Astrocyte of the spinal cord (primary cell): ENCODE data around the gene GNAI3.

Experiments
- DNase-seq: peaks from one replicate; pipeline ENCODE4 v3.0.0; 2011; ENCODE audit warnings: low read depth, low spot score
- H3K4me3 ChIP-seq: 2 replicates; pipeline ENCODE4 v1.5.1; 2011; ENCODE audit warnings: low read depth, mild to moderate bottlenecking, low read length, moderate library complexity
- in situ Hi-C: cut with HindIII; loops from 2 replicates; pipeline ENCODE4 v1.10.0; 2017; ENCODE audit warnings: low sequenced_read_pairs
- TF ChIP-seq, protein P1 (sequence below): IDR thresholded peaks from 2 replicates; pipeline ENCODE4 v1.5.1; 2012; ENCODE audit warnings: low read depth, mild to moderate bottlenecking, low read length, inconsistent platforms

GNAI3 gene

DNA sequence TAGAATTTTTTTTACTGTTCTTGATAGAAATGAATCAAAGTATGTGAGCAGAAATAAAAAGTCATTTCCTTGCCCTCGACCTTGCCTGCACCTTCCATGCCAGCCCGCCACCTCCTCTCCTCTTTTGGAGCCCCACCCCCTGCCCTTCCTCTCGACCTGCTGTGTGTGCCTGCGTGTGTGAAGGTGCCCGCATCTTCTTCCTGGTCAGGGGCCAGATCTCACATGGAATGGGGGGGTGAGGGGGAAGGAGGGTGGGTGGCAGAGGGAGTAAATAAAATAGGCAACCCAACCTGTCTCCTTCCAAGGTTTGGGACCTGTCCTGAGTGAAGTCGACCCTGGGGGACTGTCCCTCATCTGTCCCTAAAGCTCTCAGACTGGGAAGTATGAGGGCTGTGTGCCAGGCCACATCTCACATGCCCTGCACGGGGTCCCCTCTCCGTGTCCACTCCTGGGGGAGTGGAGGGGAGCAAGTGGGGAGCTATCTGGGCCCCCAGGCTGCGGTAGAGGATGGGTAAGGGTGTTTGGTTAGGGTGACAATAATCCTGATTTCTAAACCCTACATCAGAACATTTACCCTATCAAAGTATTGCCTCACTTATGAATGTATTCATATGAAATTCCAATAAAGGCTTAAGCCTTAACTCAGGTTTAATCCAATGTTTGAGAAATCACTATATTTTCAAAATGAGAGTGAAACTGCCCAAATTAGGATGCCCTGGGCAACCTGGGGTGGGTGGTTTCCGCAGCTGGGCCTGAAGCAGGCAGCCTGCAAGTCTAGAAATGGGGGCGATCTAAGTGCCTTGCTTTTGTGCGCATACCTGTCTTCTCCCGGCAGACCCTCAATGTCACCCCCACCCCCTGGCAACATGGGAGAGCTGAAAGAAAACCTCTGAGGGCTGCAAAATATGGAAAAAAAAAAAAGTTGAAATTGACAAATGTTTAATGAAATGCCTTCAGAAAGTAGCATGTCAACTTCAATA lies 86.6 kb downstream of the GNAI3 start:
- DNase-seq = no peak
- H3K4me3 ChIP-seq = no peak overlapping the region
- in situ Hi-C loops = no loop called here
- TF ChIP-seq, protein P1, sequence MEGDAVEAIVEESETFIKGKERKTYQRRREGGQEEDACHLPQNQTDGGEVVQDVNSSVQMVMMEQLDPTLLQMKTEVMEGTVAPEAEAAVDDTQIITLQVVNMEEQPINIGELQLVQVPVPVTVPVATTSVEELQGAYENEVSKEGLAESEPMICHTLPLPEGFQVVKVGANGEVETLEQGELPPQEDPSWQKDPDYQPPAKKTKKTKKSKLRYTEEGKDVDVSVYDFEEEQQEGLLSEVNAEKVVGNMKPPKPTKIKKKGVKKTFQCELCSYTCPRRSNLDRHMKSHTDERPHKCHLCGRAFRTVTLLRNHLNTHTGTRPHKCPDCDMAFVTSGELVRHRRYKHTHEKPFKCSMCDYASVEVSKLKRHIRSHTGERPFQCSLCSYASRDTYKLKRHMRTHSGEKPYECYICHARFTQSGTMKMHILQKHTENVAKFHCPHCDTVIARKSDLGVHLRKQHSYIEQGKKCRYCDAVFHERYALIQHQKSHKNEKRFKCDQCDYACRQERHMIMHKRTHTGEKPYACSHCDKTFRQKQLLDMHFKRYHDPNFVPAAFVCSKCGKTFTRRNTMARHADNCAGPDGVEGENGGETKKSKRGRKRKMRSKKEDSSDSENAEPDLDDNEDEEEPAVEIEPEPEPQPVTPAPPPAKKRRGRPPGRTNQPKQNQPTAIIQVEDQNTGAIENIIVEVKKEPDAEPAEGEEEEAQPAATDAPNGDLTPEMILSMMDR = no peak

DNA sequence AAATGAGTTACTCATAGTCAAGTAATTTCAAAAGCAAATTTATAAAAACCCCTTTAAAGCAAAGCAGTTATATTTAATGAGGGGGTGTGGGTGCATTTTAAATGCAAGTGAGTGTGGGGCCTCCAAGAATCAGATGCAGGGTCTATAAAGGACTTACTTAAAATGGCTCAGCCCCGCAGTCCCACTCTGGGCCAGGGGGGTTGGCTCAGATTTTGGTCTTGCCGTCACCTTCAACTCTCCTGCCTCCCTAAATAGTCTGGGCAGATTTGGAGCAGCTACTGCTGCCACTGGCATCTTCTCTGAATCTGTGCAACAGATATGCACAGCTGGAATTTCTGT lies 87.4 kb downstream of the GNAI3 start:
- in situ Hi-C loops = no loop called here
- no peak overlapping the region for H3K4me3 ChIP-seq
- no peak for DNase-seq
- TF ChIP-seq, protein P1 = no peak

DNA sequence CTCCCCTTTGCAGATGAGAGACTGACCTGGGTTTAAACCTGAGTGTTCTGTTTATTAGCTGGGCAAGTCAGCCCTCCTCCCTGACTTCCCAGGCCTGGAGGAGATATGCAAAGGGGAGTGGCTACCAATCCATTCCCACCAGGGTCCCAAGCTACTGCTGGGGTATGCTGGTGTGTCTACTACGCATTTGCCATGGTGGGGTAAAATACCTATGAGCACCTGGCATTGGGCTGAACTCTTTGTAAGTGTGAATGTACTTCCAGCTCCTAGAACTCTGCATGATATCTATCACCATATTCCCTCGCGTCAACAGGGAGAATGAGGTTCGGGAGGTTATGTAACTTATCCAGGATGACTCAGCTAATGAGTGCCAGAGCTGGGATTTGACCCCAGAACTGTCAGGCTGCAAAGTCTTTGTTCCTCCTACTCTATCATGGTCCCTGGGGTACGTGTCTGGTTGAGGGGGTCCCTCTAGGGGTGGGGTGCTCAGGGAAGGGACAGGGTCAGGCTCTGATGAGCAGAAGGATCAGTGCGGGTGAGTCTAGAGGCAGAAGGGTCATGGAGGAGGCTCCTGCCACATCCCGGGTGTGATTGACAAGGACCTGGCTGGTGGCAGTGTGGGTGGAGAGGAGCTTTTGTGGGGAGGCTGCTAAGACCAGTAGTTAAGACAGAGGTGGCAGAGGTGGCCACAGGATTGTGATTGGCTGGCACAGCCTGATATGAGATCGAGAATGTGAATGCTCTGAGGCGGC lies 88.0 kb downstream of the GNAI3 start:
- TF ChIP-seq, protein P1 = no peak
- DNase-seq = peak; percentile 40
- in situ Hi-C loops = no loop called here
- no peak overlapping the region for H3K4me3 ChIP-seq

DNA sequence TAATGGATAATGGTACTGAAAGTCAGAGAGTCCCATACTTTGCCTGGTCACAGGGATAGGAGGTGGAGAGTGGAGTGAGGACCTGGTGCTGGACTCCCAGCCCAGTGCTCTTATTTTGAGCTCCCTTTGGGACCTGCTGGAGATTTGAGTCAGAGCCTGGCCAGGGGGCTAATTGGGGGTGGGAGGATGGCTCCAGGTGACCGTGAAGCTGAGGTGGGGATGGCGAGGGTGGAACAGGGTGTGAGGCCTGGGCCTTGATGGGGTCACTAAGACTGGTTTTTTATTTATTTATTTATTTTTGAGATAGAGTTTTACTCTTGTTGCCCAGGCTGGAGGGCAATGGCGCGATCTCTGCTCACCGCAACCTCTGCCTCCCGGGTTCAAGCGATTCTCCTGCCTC lies 89.0 kb downstream of the GNAI3 start:
- no peak for DNase-seq
- TF ChIP-seq, protein P1 = no peak
- in situ Hi-C loops = no loop called here
- no peak overlapping the region for H3K4me3 ChIP-seq

DNA sequence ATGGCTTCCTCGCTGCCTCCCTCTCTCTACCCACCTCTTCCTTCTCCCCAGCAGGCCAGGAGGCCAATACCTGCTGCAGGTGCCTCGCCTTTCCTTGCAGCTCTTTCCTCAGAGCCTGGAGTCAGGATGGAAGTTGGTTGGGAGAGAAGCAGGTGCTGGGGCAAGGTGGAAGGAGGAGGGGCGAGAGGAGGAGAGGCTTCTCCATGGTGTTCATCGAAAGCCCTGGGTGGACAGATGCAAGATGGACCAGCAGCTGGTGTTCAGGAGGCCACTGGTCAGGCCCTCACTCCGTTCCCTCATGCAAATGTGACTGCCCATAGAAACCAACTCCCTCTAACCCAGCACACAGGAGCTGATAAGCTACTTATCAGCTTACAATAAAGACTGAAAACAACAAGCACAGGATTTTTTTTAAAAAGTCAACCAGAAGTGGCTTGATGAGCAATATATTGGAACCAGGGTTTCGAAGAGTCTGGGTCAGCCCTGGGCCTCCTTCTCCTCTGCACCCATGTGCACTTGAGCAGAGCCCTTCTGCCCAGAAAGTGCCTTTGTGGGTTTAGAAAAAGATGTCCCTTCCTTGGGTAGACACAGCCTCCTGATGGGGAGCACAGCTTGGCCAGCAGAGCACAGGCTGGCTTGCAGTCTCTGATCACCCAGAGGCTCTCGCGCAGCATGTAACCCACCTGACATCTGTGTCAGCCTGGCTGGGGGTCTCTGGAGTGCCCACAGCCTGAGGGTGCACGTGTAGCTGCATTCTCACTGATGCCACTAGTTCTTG lies 90.8 kb downstream of the GNAI3 start:
- DNase-seq = no peak
- no peak overlapping the region for H3K4me3 ChIP-seq
- TF ChIP-seq, protein P1 = no peak
- in situ Hi-C loops = no loop called here

DNA sequence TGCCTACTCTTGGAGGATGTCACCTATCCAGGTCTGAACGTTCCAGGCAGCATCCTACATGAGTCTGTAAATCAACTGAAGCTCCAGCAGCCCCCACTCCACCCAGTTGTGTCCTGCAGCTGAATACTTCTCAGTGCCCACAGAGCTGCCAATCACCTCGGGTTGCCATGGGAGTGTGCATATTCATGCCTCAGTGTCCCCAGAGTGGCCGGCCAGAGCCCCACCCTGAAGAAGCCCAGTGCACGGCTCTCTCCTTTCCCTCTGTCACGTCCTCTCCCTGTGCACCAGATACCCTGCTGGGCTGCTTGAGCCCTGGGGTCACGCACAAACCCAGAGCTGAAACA lies 91.4 kb downstream of the GNAI3 start:
- no peak overlapping the region for H3K4me3 ChIP-seq
- no peak for DNase-seq
- TF ChIP-seq, protein P1 = no peak
- in situ Hi-C loops = loop anchor here (10.0 kb wide), 1 partner anchor 135 kb away; no protein-coding TSS in a partner anchor
